GM19395 (cell line): ENCODE results near the gene PC.

Experiments
- ATAC-seq: cut with Tn5 transposase; IDR thresholded peaks from one replicate; pipeline ENCODE4 v1.9.1; 2021; ENCODE audit warnings: mild to moderate bottlenecking, moderate library complexity; ENCODE audit not compliant: unreplicated experiment

The PC gene

GRCh38 chr11:66857234-66857926 lies 100.8 kb downstream of the PC start:
- no peak for ATAC-seq

GRCh38 chr11:66856496-66857233 lies 101.5 kb downstream of the PC start, which contains the start of gene LRFN4:
Gene LRFN4 (plus strand): TSS chr11:66857064. CDS start chr11:66857745, 681 bp downstream.
- ATAC-seq = peak; percentile 34

GRCh38 chr11:66855574-66856495 lies 102.3 kb downstream of the PC start:
- peak; percentile 51 for ATAC-seq

- no peak for ATAC-seq
Measured at GRCh38 chr11:66854729-66855211, 103.4 kb downstream of the PC start.

GRCh38 chr11:66854231-66854661 lies 103.9 kb downstream of the PC start:
- no peak for ATAC-seq

- ATAC-seq = no peak
Measured at GRCh38 chr11:66853242-66854229, 104.6 kb downstream of the PC start.

GRCh38 chr11:66852466-66853241 lies 105.5 kb downstream of the PC start:
- no peak for ATAC-seq

GRCh38 chr11:66851698-66852465 lies 106.3 kb downstream of the PC start:
- ATAC-seq = no peak

GRCh38 chr11:66851239-66851596 lies 107.0 kb downstream of the PC start:
- no peak for ATAC-seq

GRCh38 chr11:66850588-66851238 lies 107.5 kb downstream of the PC start:
- ATAC-seq = no peak

- ATAC-seq = no peak
Measured at GRCh38 chr11:66850235-66850587, 108.0 kb downstream of the PC start.

- ATAC-seq = no peak
Measured at GRCh38 chr11:66849501-66850234, 108.5 kb downstream of the PC start.

GRCh38 chr11:66848671-66849500 lies 109.3 kb downstream of the PC start:
- ATAC-seq = no peak

GRCh38 chr11:66847461-66848232 lies 110.5 kb downstream of the PC start:
- no peak for ATAC-seq

GRCh38 chr11:66846671-66847091 lies 111.5 kb downstream of the PC start:
- no peak for ATAC-seq

GRCh38 chr11:66845876-66846212 lies 112.3 kb downstream of the PC start:
- no peak for ATAC-seq
